ENCODE results near the gene OMD.

The OMD gene

GRCh38 chr9:92405818-92406217 lies 18.5 kb downstream of the OMD start:
- Histone ChIP-seq H3K36me3 (replicated peaks; ENCODE audit: insufficient read depth, low read length) (no peaks in the 10 kb centered on the region), H2AFZ (ENCODE audit: low read length) (peak overlapping the region; percentile 37), H3F3A (ENCODE audit: insufficient read depth, low read length) (peaks cover 11% of the 10 kb centered on the region), H3K9me3 (replicated peaks; ENCODE audit: insufficient read depth, low read length) (no peaks in the 10 kb centered on the region), H3K27ac (ENCODE audit: low read length) (peak overlapping the region; percentile 51; the same call in 1 of the 2 replicates), H3K9ac (ENCODE audit: low read length) (0 out of 2 replicates have a peak overlapping the region, but pooled peaks have one; percentile 15), H3K9me2 (replicated peaks; ENCODE audit: insufficient read depth, low read length) (no peaks in the 10 kb centered on the region), H3K27me3 (replicated peaks; ENCODE audit: insufficient read depth, low read length) (no peaks in the 10 kb centered on the region), H3K79me2 (ENCODE audit: low read length) (peaks cover 8% of the 10 kb centered on the region; the same call in 1 of the 2 replicates), H4K20me1 (ENCODE audit: insufficient read depth, low read length) (no peaks in the 10 kb centered on the region), H3K4me2 (ENCODE audit: low read depth, low read length) (peak overlapping the region; percentile 75), H3K4me3 (ENCODE audit: low read length) (no peak overlapping the region), H3K4me1 (ENCODE audit: low read length) (peaks cover 17% of the 10 kb centered on the region)
- TF ChIP-seq CTCF (IDR thresholded peaks at IDR 0.05; ENCODE audit: low read length), result no peak
- no peak for TF ChIP-seq EZH2 (optimal IDR thresholded peaks at IDR 0.05; ENCODE audit: low read depth, low read length)
- TF ChIP-seq EZH2phosphoT487 (IDR thresholded peaks at IDR 0.05; ENCODE audit: low read length), result no peak
- DNase-seq, result no peak

DNA sequence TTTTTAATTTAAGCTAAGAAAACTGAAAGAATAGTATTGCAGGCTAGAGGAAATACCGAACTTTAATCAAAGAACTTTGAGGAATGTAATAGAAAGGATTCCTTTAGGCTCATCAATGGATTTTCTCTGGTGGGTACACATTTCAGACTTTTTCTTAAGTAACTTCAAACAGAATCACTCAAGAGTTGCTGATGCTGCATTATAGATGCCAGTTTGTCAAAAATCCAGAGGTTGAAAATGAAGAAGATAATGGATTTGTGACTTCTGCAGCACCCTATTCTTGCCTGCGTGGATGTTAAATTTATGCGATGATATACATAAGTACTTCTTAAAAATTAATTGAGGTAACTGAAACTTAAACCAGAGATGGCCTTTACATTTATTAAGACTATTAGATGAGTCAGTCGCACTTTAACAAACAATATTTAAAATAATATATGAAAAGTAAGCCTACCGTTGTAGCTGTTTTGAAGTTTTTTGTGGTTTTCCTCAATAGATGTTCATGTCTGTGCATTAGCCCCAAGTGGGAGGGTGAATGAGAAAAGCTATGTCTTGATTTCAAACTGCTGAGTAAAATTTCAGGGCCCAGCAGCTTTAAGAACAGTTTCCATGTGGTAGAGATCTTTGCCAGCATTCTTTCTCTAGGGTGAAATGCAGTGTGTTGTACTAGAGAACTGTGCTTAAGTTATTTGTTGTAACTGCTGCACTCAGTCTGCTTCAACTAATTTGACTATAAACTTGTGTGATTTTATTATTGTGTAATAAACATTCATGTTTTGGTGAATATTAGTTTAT lies 20.0 kb downstream of the OMD start, which contains the start of gene OGN:
OGN (minus strand) TSS at position 537 of the 795 bp plus-strand sequence. CDS start 1,171 bp downstream, outside the sequence.
- Histone ChIP-seq H2AFZ (ENCODE audit: low read length) (no peak within 1 kb of the TSS), H3K4me2 (ENCODE audit: low read depth, low read length) (no peak within 1 kb of the TSS), H3K4me3 (ENCODE audit: low read length) (no peak within 1 kb of the TSS), H3K27ac (ENCODE audit: low read length) (no peak within 1 kb of the TSS), H3K27me3 (replicated peaks; ENCODE audit: insufficient read depth, low read length) (no peaks in the 10 kb centered on the region), H3K9me3 (replicated peaks; ENCODE audit: insufficient read depth, low read length) (no peaks in the 10 kb centered on the region), H3K36me3 (replicated peaks; ENCODE audit: insufficient read depth, low read length) (no peaks in the 10 kb centered on the region), H3K9me2 (replicated peaks; ENCODE audit: insufficient read depth, low read length) (no peaks in the 10 kb centered on the region), H4K20me1 (ENCODE audit: insufficient read depth, low read length) (no peaks in the 10 kb centered on the region), H3K79me2 (ENCODE audit: low read length) (peaks cover 5% of the 10 kb centered on the region; the same call in 1 of the 2 replicates), H3K4me1 (ENCODE audit: low read length) (peaks cover 17% of the 10 kb centered on the region), H3K9ac (ENCODE audit: low read length) (no peak within 1 kb of the TSS), H3F3A (ENCODE audit: insufficient read depth, low read length) (peaks cover 11% of the 10 kb centered on the region)
- TF ChIP-seq EZH2phosphoT487 (IDR thresholded peaks at IDR 0.05; ENCODE audit: low read length) (no peak), CTCF (IDR thresholded peaks at IDR 0.05; ENCODE audit: low read length) (no peak), EZH2 (optimal IDR thresholded peaks at IDR 0.05; ENCODE audit: low read depth, low read length) (no peak)
- DNase-seq, result no peak

GRCh38 chr9:92402826-92403745 lies 21.2 kb downstream of the OMD start:
- H3K27me3 ChIP-seq (replicated peaks; ENCODE audit: insufficient read depth, low read length), result no peaks in the 10 kb centered on the region
- TF ChIP-seq CTCF (IDR thresholded peaks at IDR 0.05; ENCODE audit: low read length), result no peak
- no peak for TF ChIP-seq EZH2phosphoT487 (IDR thresholded peaks at IDR 0.05; ENCODE audit: low read length)
- TF ChIP-seq EZH2 (optimal IDR thresholded peaks at IDR 0.05; ENCODE audit: low read depth, low read length), result no peak
- H4K20me1 ChIP-seq (ENCODE audit: insufficient read depth, low read length), result no peaks in the 10 kb centered on the region
- no peaks in the 10 kb centered on the region for H3K9me3 ChIP-seq (replicated peaks; ENCODE audit: insufficient read depth, low read length)
- DNase-seq, result no peak
- peaks cover 17% of the 10 kb centered on the region for H3K4me1 ChIP-seq (ENCODE audit: low read length)
- no peak overlapping the region for H3K27ac ChIP-seq (ENCODE audit: low read length)
- H3K79me2 ChIP-seq (ENCODE audit: low read length), result peaks cover 5% of the 10 kb centered on the region; the same call in 1 of the 2 replicates
- H3F3A ChIP-seq (ENCODE audit: insufficient read depth, low read length), result peaks cover 11% of the 10 kb centered on the region
- H2AFZ ChIP-seq (ENCODE audit: low read length), result no peak overlapping the region
- no peaks in the 10 kb centered on the region for H3K9me2 ChIP-seq (replicated peaks; ENCODE audit: insufficient read depth, low read length)
- no peak overlapping the region for H3K9ac ChIP-seq (ENCODE audit: low read length)
- H3K4me2 ChIP-seq (ENCODE audit: low read depth, low read length), result no peak overlapping the region
- H3K36me3 ChIP-seq (replicated peaks; ENCODE audit: insufficient read depth, low read length), result no peaks in the 10 kb centered on the region
- no peak overlapping the region for H3K4me3 ChIP-seq (ENCODE audit: low read length)

Data from MM.1S (cell line).